Mucosa of rectum (tissue), 2 donors: Measurements from ENCODE around the gene TDP1.

ENCODE experiments used
- H3K27ac ChIP-seq, 2 donors: one replicate each; pipeline ENCODE4 v1.7.0; 2013; ENCODE audit warnings: inconsistent platforms in 2 of 2, low read depth in 2 of 2, low read length in 2 of 2
- H3K27me3 ChIP-seq, 2 donors: one replicate each; pipeline ENCODE4 v1.7.0; 2013; ENCODE audit warnings: low read length in 2 of 2; ENCODE audit not compliant: control insufficient read depth in 2 of 2, insufficient read depth in 2 of 2
- H3K36me3 ChIP-seq, 2 donors: one replicate each; pipeline ENCODE4 v1.7.0; 2013; ENCODE audit warnings: low read length in 2 of 2; ENCODE audit not compliant: control insufficient read depth in 2 of 2, insufficient read depth in 2 of 2
- H3K4me1 ChIP-seq, 2 donors: one replicate each; pipeline ENCODE4 v1.7.0; 2013; ENCODE audit warnings: low read length in 2 of 2, mild to moderate bottlenecking in 1 of 2; ENCODE audit not compliant: control insufficient read depth in 2 of 2, insufficient read depth in 2 of 2
- H3K4me3 ChIP-seq, 2 donors: one replicate each; pipeline ENCODE4 v1.7.0; 2013; ENCODE audit warnings: low read length in 2 of 2
- H3K9ac ChIP-seq, 2 donors: one replicate each; pipeline ENCODE4 v1.7.0; 2013; ENCODE audit warnings: low read length in 2 of 2, low read depth in 1 of 2, mild to moderate bottlenecking in 1 of 2
- H3K9me3 ChIP-seq, 2 donors: one replicate each; pipeline ENCODE4 v1.7.0; 2013; ENCODE audit warnings: low read length in 2 of 2; ENCODE audit not compliant: control insufficient read depth in 2 of 2
- donor health status: healthy.
- donor health status: Normal muscosa, but diverticular disease.

Gene TDP1

DNA sequence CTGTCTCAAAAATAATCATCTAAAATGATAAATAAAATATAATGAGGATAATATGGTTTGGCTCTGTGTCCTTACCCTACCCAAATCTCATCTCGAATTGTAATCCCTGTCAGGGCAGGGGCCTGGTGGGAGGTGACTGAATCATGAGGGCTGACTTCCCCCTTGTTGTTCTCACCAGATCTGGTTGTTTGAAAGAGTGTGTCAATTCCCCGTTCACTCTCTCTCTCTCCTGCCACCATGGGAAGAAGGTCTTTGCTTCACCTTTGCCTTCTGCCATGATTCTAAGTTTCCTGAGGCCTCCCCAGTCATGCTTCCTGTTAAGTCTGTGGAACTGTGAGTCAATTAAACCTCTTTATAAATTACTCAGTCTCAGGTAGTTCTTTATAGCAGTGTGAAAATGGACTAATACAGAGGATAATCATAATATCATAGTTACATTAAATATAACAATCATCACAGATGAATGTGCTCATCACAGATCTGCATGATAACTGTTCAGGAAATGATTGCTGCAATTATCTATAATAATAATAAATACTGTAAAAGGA is 13.8 kb upstream of the TDP1 start:
- H3K36me3 ChIP-seq = no peaks in the 10 kb centered on the region
- H3K4me3 ChIP-seq = no peak overlapping the region
- H3K9me3 ChIP-seq = no peaks in the 10 kb centered on the region
- H3K4me1 ChIP-seq = no peaks in the 10 kb centered on the region
- H3K9ac ChIP-seq = no peak overlapping the region
- H3K27ac ChIP-seq = no peak overlapping the region
- no peaks in the 10 kb centered on the region for H3K27me3 ChIP-seq

DNA sequence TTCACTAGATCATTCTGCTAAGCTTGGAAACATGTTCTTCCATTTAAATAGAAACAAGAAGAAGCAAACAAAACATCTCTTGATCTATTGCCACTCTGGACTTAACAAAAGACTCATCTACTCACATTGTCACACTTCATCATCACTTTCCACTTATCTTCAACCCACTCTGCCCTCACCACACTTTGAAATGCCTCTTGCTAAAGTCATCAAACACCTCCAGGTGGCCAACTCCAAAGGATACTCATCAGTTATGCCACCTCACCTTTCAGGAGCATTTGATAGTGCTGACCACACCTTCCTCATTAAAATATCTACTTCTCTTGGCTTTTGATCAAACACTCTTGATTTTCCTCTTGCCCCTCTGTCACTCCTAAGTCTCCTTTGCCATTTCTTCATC is 8.4 kb upstream of the TDP1 start:
- no peaks in the 10 kb centered on the region for H3K4me1 ChIP-seq
- H3K27ac ChIP-seq = no peak overlapping the region
- H3K4me3 ChIP-seq = no peak overlapping the region
- peaks cover 0 to 2% of the 10 kb centered on the region in 2 donors for H3K36me3 ChIP-seq
- no peak overlapping the region for H3K9ac ChIP-seq
- no peaks in the 10 kb centered on the region for H3K9me3 ChIP-seq
- H3K27me3 ChIP-seq = no peaks in the 10 kb centered on the region

DNA sequence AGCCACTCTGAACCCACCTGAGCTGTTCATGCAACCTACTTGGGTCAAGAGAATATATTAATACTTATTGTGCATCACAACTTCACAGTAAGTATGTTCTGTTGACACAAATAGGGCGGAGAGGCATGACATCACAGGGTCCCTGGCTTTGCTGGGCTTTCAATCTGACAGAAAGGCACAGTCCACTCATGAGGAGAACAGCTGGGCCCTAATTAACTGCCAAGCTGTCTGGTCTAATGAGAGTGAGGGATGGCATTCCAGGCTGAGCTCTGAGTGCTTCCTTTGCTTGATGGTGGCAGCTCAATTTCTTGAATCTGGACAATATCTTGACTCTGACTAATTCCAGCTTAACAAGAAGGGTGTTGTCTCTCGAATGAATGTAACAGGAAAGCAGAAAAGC is 3.2 kb upstream of the TDP1 start:
- H3K27me3 ChIP-seq = no peaks in the 10 kb centered on the region
- no peak overlapping the region for H3K27ac ChIP-seq
- H3K9me3 ChIP-seq = no peaks in the 10 kb centered on the region
- peaks cover 16% of the 10 kb centered on the region in 2 donors for H3K4me1 ChIP-seq
- H3K9ac ChIP-seq = no peak overlapping the region
- no peak overlapping the region for H3K4me3 ChIP-seq
- H3K36me3 ChIP-seq = peaks cover 0 to 2% of the 10 kb centered on the region in 2 donors

DNA sequence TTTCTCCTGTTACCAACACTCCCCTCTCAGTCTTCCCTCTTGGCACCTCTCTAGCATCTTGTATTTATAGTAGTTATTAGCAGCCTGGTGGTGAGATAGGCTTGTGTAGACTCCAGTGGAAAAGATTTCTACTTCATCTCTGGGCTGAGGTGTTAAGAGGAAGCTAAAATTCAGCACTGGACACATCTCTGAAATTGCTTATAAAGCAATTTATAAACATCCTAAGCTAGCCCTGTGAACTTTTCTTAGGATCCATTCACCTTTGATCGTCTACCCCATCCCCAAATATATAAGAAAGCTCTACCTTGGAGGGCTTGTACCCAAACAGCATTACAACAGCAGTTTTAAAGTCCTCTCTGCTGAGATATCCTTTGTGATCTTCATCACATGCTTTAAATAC is 2.1 kb upstream of the TDP1 start:
- Histone ChIP-seq H3K9me3 (no peaks in the 10 kb centered on the region), H3K36me3 (peaks cover 2 to 4% of the 10 kb centered on the region in 2 donors), H3K27ac (no peak overlapping the region), H3K9ac (no peak overlapping the region), H3K4me3 (peak overlapping the region in 1 of 2 donors; percentile 87), H3K4me1 (peaks cover 16% of the 10 kb centered on the region in 2 donors), H3K27me3 (no peaks in the 10 kb centered on the region)

DNA sequence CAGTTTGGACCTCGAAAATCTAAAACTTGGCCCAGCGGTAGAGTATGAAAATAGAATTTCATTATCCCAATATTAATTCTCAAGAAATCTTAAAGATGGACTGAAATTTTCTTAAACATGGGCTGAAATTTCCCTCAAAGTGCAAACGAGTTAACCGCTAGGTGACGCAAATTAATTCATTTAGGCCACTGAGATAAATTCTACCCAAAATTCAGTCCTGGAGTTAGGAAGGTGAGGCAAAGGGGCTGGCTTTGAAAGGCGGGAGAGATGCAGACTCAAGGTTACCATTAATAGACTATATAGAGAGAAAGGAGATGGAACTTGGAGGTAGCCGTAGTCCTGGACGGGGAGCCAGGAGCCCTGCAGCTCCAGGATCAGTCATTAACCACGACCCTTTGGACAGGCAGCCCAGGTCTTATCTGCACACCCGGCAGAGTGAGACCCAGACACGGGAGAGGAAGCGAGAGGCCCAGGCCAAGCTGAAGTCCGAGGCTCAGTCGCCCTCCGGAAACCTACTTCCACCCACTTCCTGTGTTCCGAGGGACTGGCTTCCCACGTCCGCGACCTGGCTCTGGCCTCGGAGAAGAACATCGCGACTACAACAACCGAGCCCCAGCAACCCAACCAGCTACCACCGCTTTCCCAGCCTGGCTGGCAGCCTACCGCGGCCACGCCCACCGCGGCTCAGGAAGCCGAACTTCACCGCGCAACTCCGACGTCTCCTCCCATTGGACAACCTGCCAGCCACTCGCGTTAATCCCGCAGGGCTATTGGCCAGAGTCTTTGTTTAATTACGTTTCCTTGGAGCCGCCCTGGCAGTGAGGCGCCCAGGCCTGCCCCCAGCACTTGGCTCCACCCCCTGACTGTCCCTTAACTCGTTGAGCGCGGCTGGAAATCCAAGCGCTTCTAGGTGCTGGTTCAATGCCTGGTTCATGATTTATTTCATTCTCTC is 1.4 kb upstream of the TDP1 start, which contains the start of gene EFCAB11:
TSS of gene EFCAB11 (minus strand) at position 661 of the 952 bp plus-strand sequence. CDS start at position 591, 70 bp downstream.
- no peaks in the 10 kb centered on the region for H3K9me3 ChIP-seq
- peak within 1 kb of the TSS; percentile 83 to 86 for H3K9ac ChIP-seq
- peak within 1 kb of the TSS; percentile 57 to 96 for H3K27ac ChIP-seq
- peaks cover 2 to 4% of the 10 kb centered on the region in 2 donors for H3K36me3 ChIP-seq
- no peaks in the 10 kb centered on the region for H3K27me3 ChIP-seq
- H3K4me1 ChIP-seq = peaks cover 16% of the 10 kb centered on the region in 2 donors
- H3K4me3 ChIP-seq = peak within 1 kb of the TSS; percentile 87 to 88

DNA sequence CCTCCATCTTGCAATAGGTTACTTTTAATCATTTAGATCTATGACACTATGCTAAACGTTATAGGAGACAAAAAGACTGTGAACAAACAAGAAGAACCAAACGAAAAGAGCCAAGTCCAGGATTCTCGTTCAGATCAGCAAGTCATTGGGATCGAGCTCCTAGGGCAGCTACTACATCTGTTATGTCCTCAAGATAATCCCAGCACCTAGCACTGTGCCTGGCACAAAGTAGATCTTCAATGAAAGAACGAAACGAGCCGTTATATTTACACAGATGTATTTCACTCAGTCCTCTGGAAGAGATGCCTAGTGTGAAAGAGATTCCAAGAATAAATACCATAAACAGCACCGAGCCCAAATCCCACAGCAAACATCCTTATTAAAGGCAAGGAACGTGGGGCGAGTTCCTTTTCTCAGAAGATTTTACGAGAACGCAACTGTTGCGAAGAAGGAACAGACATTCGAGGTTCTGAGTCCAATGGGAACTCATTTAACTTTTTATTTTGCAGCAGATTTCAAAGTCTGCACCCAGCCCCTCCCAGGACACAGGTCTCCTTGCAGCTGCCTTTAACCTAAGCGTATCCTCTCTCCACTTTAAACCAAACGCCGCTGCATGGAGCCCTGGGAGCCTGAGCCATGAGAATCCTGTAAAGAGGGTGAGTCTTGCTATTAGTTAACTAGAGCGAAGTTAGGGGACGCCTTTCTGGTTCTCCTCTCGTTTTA is 544 bp upstream of the TDP1 start:
- Histone ChIP-seq H3K27me3 (no peaks in the 10 kb centered on the region), H3K27ac (peak overlapping the region; percentile 57 to 96), H3K4me3 (peak overlapping the region; percentile 87 to 88), H3K9me3 (no peaks in the 10 kb centered on the region), H3K36me3 (peaks cover 2 to 4% of the 10 kb centered on the region in 2 donors), H3K9ac (peak overlapping the region; percentile 83 to 86), H3K4me1 (peaks cover 16% of the 10 kb centered on the region in 2 donors)

DNA sequence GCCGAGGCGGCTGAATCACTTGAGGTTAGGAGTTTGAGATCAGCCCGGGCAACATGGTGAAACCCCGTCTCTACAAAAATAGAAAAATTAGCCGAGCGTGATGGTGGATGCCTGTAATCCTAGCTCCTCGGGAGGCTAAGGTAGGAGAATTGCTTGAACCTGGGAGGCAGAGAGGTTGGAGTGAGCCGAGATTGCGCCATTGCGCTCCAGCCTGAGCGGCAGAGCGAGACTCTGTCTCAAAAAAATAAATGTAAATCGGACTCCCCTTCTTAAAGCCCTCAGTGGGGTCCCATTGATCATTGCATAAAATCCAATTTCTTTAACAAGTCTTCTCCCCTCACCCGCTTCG is 908 bp downstream of the TDP1 start:
- H3K36me3 ChIP-seq = peaks cover 2 to 4% of the 10 kb centered on the region in 2 donors
- H3K9me3 ChIP-seq = no peaks in the 10 kb centered on the region
- peaks cover 16% of the 10 kb centered on the region in 2 donors for H3K4me1 ChIP-seq
- no peaks in the 10 kb centered on the region for H3K27me3 ChIP-seq
- H3K9ac ChIP-seq = peak overlapping the region; percentile 83 to 86
- H3K4me3 ChIP-seq = peak overlapping the region; percentile 87 to 88
- H3K27ac ChIP-seq = peak overlapping the region; percentile 92 to 96

DNA sequence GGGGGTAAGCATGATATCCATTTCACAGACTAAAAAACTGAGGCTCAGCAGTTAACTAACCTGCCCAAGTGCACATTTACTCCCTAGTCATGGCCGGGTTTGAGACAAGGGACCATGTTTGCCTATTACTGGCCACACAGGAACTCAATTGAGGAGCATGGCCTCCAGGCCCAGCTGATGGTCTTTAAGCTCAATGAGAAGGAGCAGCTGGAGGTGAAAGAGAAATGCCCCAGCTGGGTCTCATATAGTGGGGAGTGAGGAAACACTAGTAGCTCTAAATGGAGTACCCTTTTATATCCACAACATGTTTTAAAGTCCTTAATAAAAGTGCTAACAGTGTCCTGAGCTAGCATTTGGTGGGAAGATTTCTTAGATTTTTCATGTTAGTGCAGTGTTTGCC is 1.6 kb downstream of the TDP1 start:
- Histone ChIP-seq H3K36me3 (peaks cover 2 to 4% of the 10 kb centered on the region in 2 donors), H3K4me3 (peak overlapping the region in 1 of 2 donors; percentile 87), H3K27me3 (no peaks in the 10 kb centered on the region), H3K27ac (no peak overlapping the region), H3K9me3 (no peaks in the 10 kb centered on the region), H3K4me1 (peaks cover 16% of the 10 kb centered on the region in 2 donors), H3K9ac (no peak overlapping the region)

DNA sequence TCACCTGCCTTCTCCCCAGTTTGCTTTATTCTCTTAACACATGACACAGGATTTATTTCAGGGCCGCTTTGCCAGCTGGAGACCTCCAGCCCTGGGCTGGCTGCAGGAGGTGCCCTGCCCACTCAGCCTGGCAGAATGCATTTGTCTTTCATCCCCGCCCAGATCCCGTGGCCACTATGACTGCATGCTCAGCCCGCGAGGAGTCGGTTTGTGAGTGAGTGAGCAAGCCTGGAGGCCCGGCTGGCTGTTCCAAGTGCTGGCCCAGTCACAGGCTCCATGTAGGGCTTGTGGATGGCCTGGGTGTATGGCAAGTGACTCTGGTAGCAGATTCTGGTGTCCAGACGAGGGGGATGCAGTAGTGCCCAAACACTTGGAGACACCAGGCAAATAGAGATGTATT is 2.1 kb downstream of the TDP1 start:
- no peak overlapping the region for H3K9ac ChIP-seq
- no peak overlapping the region for H3K4me3 ChIP-seq
- H3K27me3 ChIP-seq = no peaks in the 10 kb centered on the region
- H3K9me3 ChIP-seq = no peaks in the 10 kb centered on the region
- H3K4me1 ChIP-seq = peaks cover 16% of the 10 kb centered on the region in 2 donors
- H3K36me3 ChIP-seq = peaks cover 2 to 5% of the 10 kb centered on the region in 2 donors
- no peak overlapping the region for H3K27ac ChIP-seq

DNA sequence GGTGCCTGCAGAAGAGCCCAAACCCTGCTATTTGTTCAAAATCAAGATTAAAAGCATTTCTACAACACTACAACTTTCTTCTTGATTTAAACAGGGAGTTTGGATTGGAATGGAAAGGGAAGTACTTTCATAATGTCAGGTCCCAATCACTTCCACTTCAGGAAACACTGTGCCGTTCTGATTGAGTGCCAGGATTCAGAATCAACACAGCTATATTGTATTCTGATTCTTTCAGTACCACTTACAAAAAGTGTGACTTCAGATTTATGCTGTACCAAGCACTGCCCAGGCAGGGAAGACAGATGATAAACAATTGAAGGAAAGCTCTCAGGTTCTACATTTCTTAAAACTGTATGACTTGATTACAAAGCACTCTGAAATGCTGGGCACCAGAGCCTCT is 3.2 kb downstream of the TDP1 start:
- H3K27ac ChIP-seq = no peak overlapping the region
- peaks cover 11 to 16% of the 10 kb centered on the region in 2 donors for H3K36me3 ChIP-seq
- H3K9me3 ChIP-seq = no peaks in the 10 kb centered on the region
- H3K4me3 ChIP-seq = no peak overlapping the region
- peaks cover 16% of the 10 kb centered on the region in 2 donors for H3K4me1 ChIP-seq
- H3K27me3 ChIP-seq = no peaks in the 10 kb centered on the region
- H3K9ac ChIP-seq = no peak overlapping the region
